ENCODE data around the gene EMP2. TPM values are rescaled to one million over a fixed set of nuclear protein-coding genes. Genes with fewer than 3 reads are reported as not detected.

Gene EMP2
- total RNA-seq, 1 donor from 2014 or later, result 51.1 TPM

GRCh38 chr16:10584981-10585438 lies 4.6 kb upstream of the EMP2 start:
- intact Hi-C loops (cut with DNase I), result loop anchor here (5.0 kb wide), 1 partner anchor 242 kb away; no protein-coding TSS in a partner anchor
- DNase-seq (ENCODE audit: low spot score), result no peak

GRCh38 chr16:10583269-10583668 lies 2.9 kb upstream of the EMP2 start:
- no peak for DNase-seq (ENCODE audit: low spot score)
- intact Hi-C loops (cut with DNase I), result loop anchor here (5.0 kb wide), 1 partner anchor 244 kb away; no protein-coding TSS in a partner anchor

- intact Hi-C loops (cut with DNase I), result loop anchor here (2.0 to 5.0 kb wide), 2 partner anchors 35 to 246 kb away; no protein-coding TSS in a partner anchor
- no peak for DNase-seq (ENCODE audit: low spot score)
These were observed 1.1 kb upstream of the EMP2 start for GRCh38 chr16:10581507-10581906.

- intact Hi-C loops (cut with DNase I), result loop anchor here (1.0 to 5.0 kb wide), 3 partner anchors 23 to 246 kb away; no protein-coding TSS in a partner anchor
These were observed 467 bp upstream of the EMP2 start for GRCh38 chr16:10580883-10581247.

GRCh38 chr16:10579575-10579964 lies 828 bp downstream of the EMP2 start:
- intact Hi-C loops (cut with DNase I), result loop anchor here (5.0 to 10.0 kb wide), 3 partner anchors 57 to 345 kb away; no protein-coding TSS in a partner anchor
- DNase-seq (ENCODE audit: low spot score), result no peak

More at GRCh38 chr16:10580883-10581247, 467 bp upstream of the EMP2 start:
- DNase-seq (ENCODE audit: low spot score), result no peak

- intact Hi-C loops (cut with DNase I), result loop anchor here (5.0 to 10.0 kb wide), 3 partner anchors 56 to 346 kb away; no protein-coding TSS in a partner anchor
- no peak for DNase-seq (ENCODE audit: low spot score)
These were observed 1.7 kb downstream of the EMP2 start for GRCh38 chr16:10578474-10579316.

- intact Hi-C loops (cut with DNase I), result loop anchor here (5.0 to 10.0 kb wide), 3 partner anchors 55 to 347 kb away; no protein-coding TSS in a partner anchor
- DNase-seq (ENCODE audit: low spot score), result peak; percentile 78
These were observed 2.8 kb downstream of the EMP2 start for GRCh38 chr16:10577305-10578202.

GRCh38 chr16:10576390-10577304 lies 3.8 kb downstream of the EMP2 start:
- intact Hi-C loops (cut with DNase I), result loop anchor here (5.0 to 10.0 kb wide), 3 partner anchors 54 to 348 kb away; no protein-coding TSS in a partner anchor
- DNase-seq (ENCODE audit: low spot score), result no peak

GRCh38 chr16:10575506-10576130 lies 4.8 kb downstream of the EMP2 start:
- no peak for DNase-seq (ENCODE audit: low spot score)
- intact Hi-C loops (cut with DNase I), result loop anchor here (5.0 to 10.0 kb wide), 3 partner anchors 53 to 349 kb away; no protein-coding TSS in a partner anchor

GRCh38 chr16:10572611-10573010 lies 7.8 kb downstream of the EMP2 start:
- no peak for DNase-seq (ENCODE audit: low spot score)
- intact Hi-C loops (cut with DNase I), result loop anchor here (10.0 kb wide), 1 partner anchor 352 kb away; no protein-coding TSS in a partner anchor

GRCh38 chr16:10571354-10571753 lies 9.0 kb downstream of the EMP2 start:
- no peak for DNase-seq (ENCODE audit: low spot score)
- intact Hi-C loops (cut with DNase I), result loop anchor here (10.0 kb wide), 1 partner anchor 353 kb away; no protein-coding TSS in a partner anchor

- intact Hi-C loops (cut with DNase I), result loop anchor here (10.0 kb wide), 1 partner anchor 355 kb away; no protein-coding TSS in a partner anchor
- no peak for DNase-seq (ENCODE audit: low spot score)
These were observed 10.8 kb downstream of the EMP2 start for GRCh38 chr16:10569621-10570020.

- no peak for DNase-seq (ENCODE audit: low spot score)
- intact Hi-C loops (cut with DNase I), result no loop called here
These were observed 13.8 kb downstream of the EMP2 start for GRCh38 chr16:10566613-10567012.

GRCh38 chr16:10565167-10565566 lies 15.2 kb downstream of the EMP2 start:
- intact Hi-C loops (cut with DNase I), result no loop called here
- DNase-seq (ENCODE audit: low spot score), result no peak

- no peak for DNase-seq (ENCODE audit: low spot score)
- intact Hi-C loops (cut with DNase I), result no loop called here
These were observed 15.8 kb downstream of the EMP2 start for GRCh38 chr16:10564591-10564990.

GRCh38 chr16:10562361-10562899 lies 18.0 kb downstream of the EMP2 start:
- DNase-seq (ENCODE audit: low spot score), result no peak
- intact Hi-C loops (cut with DNase I), result no loop called here

- DNase-seq (ENCODE audit: low spot score), result no peak
- intact Hi-C loops (cut with DNase I), result no loop called here
These were observed 19.0 kb downstream of the EMP2 start for GRCh38 chr16:10561425-10561824.

- intact Hi-C loops (cut with DNase I), result no loop called here
- no peak for DNase-seq (ENCODE audit: low spot score)
These were observed 19.4 kb downstream of the EMP2 start for GRCh38 chr16:10561001-10561400.

Data from cardiac septum (tissue), 1 donor.